GM12878 (cell line): ENCODE measurements around the gene PGF. TPM values are rescaled to one million over a fixed set of nuclear protein-coding genes. Genes with fewer than 3 reads are reported as not detected.

ENCODE experiments used
- ATAC-seq: fragments of 200-7000 bp; cut with Tn5 transposase; 3 replicates; pipeline ENCODE4 v1.9.1; 2020; ENCODE audit warnings: mild to moderate bottlenecking, moderate library complexity
- BruUV-seq: library from RNA; stranded (reverse); fragments of 400-500 nt; replicated peaks from 2 replicates; lab custom pipeline; 2021; lab: Mats Ljungman, UMichigan
- CTCF ChIA-PET: fragments of 300-600 bp; sonication (Branson Sonifier 250); formaldehyde crosslinking; extraction: SDS; loops from one replicate; lab custom pipeline; 2021; ENCODE audit warnings: inconsistent platforms; lab: Yijun Ruan, JAX
- POLR2A ChIA-PET: fragments of 350-600 bp; formaldehyde crosslinking; extraction: SDS; loops from one replicate; lab custom pipeline; 2021; ENCODE audit warnings: inconsistent platforms; lab: Charles Lee
- RAD21 ChIA-PET: fragments of 300-600 bp; sonication (Branson Sonifier 250); formaldehyde crosslinking; loops from one replicate; lab custom pipeline; 2023; ENCODE audit warnings: antibody characterized with exemption; ENCODE audit not compliant: unreplicated experiment; lab: Charles Lee
- SMC1A ChIA-PET: fragments of 300-600 bp; sonication (Branson Sonifier 250); formaldehyde crosslinking; loops from one replicate; lab custom pipeline; 2023; ENCODE audit not compliant: unreplicated experiment, uncharacterized antibody; lab: Charles Lee
- DNase-seq: peaks from one replicate; pipeline ENCODE4 v3.0.0-alpha.2; 2011; ENCODE audit warnings: low read depth, low spot score
- FAIRE-seq: peaks from 3 replicates; lab custom pipeline; 2011; peaks lifted over from hg19 to GRCh38; lab: Jason Lieb, UNC
- H2AFZ ChIP-seq: 2 replicates; pipeline ENCODE4 v1.6.0; 2011; ENCODE audit warnings: low read depth, low read length, control low read depth; ENCODE audit not compliant: control insufficient read depth
- H3K27ac ChIP-seq: 2 replicates; pipeline ENCODE4 v1.5.1; 2011; ENCODE audit warnings: control low read depth; ENCODE audit not compliant: control insufficient read depth, insufficient read depth
- H3K27me3 ChIP-seq, 2 experiments: replicated peaks in 1 of 2; 2 replicates each; pipeline versions ENCODE4 v1.6.0 to v1.6.1; 2011; ENCODE audit warnings: low read length in 1 of 2; ENCODE audit not compliant: control insufficient read depth in 2 of 2, insufficient read depth in 2 of 2
- H3K36me3 ChIP-seq, 2 experiments: 2 replicates each; pipeline ENCODE4 v1.5.1; 2011; ENCODE audit warnings: low read length in 1 of 2; ENCODE audit not compliant: control insufficient read depth in 2 of 2, insufficient read depth in 2 of 2
- H3K4me1 ChIP-seq: 2 replicates; pipeline ENCODE4 v1.6.1; 2011; ENCODE audit warnings: mild to moderate bottlenecking, low read length, moderate library complexity, mixed read lengths; ENCODE audit not compliant: control insufficient read depth, insufficient read depth
- H3K4me2 ChIP-seq: 2 replicates; pipeline ENCODE4 v1.6.0; 2011; ENCODE audit warnings: control low read depth; ENCODE audit not compliant: control insufficient read depth, insufficient read depth
- H3K4me3 ChIP-seq: fragments of 200-600 bp; sonication (generic); 2 replicates; pipeline ENCODE4 v1.5.1; 2016
- H3K79me2 ChIP-seq: 2 replicates; pipeline ENCODE4 v1.6.0; 2011; ENCODE audit warnings: low read length; ENCODE audit not compliant: control insufficient read depth, insufficient read depth
- H3K9ac ChIP-seq: 2 replicates; pipeline ENCODE4 v1.8.0; 2011; ENCODE audit warnings: low read length, control low read depth, mixed read lengths; ENCODE audit not compliant: control insufficient read depth, insufficient read depth
- H3K9me3 ChIP-seq: replicated peaks from 3 replicates; pipeline ENCODE4 v1.5.1; 2011; ENCODE audit warnings: mild to moderate bottlenecking, low read length; ENCODE audit not compliant: control insufficient read depth, insufficient read depth
- H4K20me1 ChIP-seq: 2 replicates; pipeline ENCODE4 v1.6.0; 2011; ENCODE audit not compliant: control insufficient read depth, insufficient read depth
- BACH1 ChIP-seq: fragments of 450-650 bp; IDR thresholded peaks from 2 replicates; pipeline ENCODE4 v1.6.1; 2017; ENCODE audit warnings: mild to moderate bottlenecking, borderline replicate concordance
- CREB1 ChIP-seq: IDR thresholded peaks from 2 replicates; pipeline ENCODE4 v1.6.1; 2012; ENCODE audit warnings: low read depth, mild to moderate bottlenecking, inconsistent platforms
- EZH2 ChIP-seq: IDR thresholded peaks from 2 replicates; pipeline ENCODE4 v1.6.1; 2012; ENCODE audit warnings: low read depth, mild to moderate bottlenecking, control low read depth, inconsistent platforms, low read length, borderline replicate concordance; ENCODE audit not compliant: control insufficient read depth
- KLF5 ChIP-seq: fragments of 450-650 bp; IDR thresholded peaks from 2 replicates; pipeline ENCODE4 v1.6.1; 2014; ENCODE audit warnings: mild to moderate bottlenecking; ENCODE audit not compliant: partially characterized antibody
- LARP7 ChIP-seq: fragments of 450-650 bp; IDR thresholded peaks from 2 replicates; pipeline ENCODE4 v1.6.1; 2017; ENCODE audit warnings: mild to moderate bottlenecking
- MTA3 ChIP-seq: IDR thresholded peaks from 2 replicates; pipeline ENCODE4 v1.6.1; 2012; ENCODE audit warnings: low read length, inconsistent platforms, borderline replicate concordance
- NR2C1 ChIP-seq: fragments of 450-650 bp; IDR thresholded peaks from 2 replicates; pipeline ENCODE4 v1.6.1; 2017; ENCODE audit warnings: antibody characterized with exemption, mild to moderate bottlenecking, moderate library complexity
- RAD21 ChIP-seq: IDR thresholded peaks from 2 replicates; pipeline ENCODE4 v1.6.1; 2011; ENCODE audit warnings: mild to moderate bottlenecking, low read depth, low read length, moderate library complexity; ENCODE audit not compliant: insufficient read depth
- RB1 ChIP-seq: fragments of 450-650 bp; formaldehyde crosslinking; IDR thresholded peaks from 2 replicates; pipeline ENCODE4 v1.6.1; 2017; ENCODE audit warnings: mild to moderate bottlenecking, borderline replicate concordance
- TBL1XR1 ChIP-seq: IDR thresholded peaks from 2 replicates; pipeline ENCODE4 v1.6.1; 2012; ENCODE audit warnings: low read depth, low read length, improper control_type of control experiment
- YBX1 ChIP-seq: fragments of 450-650 bp; IDR thresholded peaks from 2 replicates; pipeline ENCODE4 v1.6.1; 2016; ENCODE audit warnings: antibody characterized with exemption
- ZBED1 ChIP-seq: IDR thresholded peaks from 2 replicates; pipeline ENCODE4 v1.6.1; 2016; ENCODE audit warnings: borderline replicate concordance
- WGBS: methylation state at CpG from one replicate; pipeline ENCODE4 v1.1.6; 2016; ENCODE audit warnings: low lambda C conversion rate; ENCODE audit not compliant: insufficient replicate concordance, insufficient coverage; ENCODE audit errors: missing lambda C conversion rate; 5-methylcytosine and 5-hydroxymethylcytosine counted together
- in situ Hi-C: fragments of 300-500 bp; cut with MboI; formaldehyde crosslinking; loops from 9 replicates; pipeline ENCODE4 v1.14.3; 2018; ENCODE audit warnings: mixed read lengths
- intact Hi-C: fragments of 100-400 bp; cut with micrococcal nuclease; formaldehyde crosslinking; loops from one replicate; pipeline ENCODE4 v1.14.2; 2022; ENCODE audit not compliant: unreplicated experiment
- polyA plus RNA-seq, 11 experiments: library from polyadenylated mRNA; depleted of rRNA in 4 of 11; unstranded in 6 of 11; stranded (reverse) in 5 of 11; fragments of >200 nt; fragmentation: Nextera tagmentation in 4 of 11; fragmentation: Illumina TruSeq in 1 of 11; extraction: Ambion mirVana in 4 of 11; extraction: Trizol in 1 of 11; gene quantifications; 1 replicate in 1 of 11; 2 replicates in 10 of 11; pipeline versions ENCODE4 v1.2.1 to v1.2.3, GENCODE V29; 2011 to 2016; ENCODE audit warnings: inconsistent platforms in 2 of 11, missing spikeins in 2 of 11, low read depth in 1 of 11
- total RNA-seq, 4 experiments: library from RNA; depleted of rRNA in 3 of 4; stranded (reverse); fragments of >200 nt in 3 of 4; fragmentation: Illumina TruSeq in 1 of 4; extraction: Trizol in 1 of 4; gene quantifications; 2 replicates each; pipeline versions ENCODE4 v1.2.1 to v1.2.3, GENCODE V29; 2013 to 2021
- TF ChIP-seq, protein P1 (sequence below): fragments of 450-650 bp; IDR thresholded peaks from 2 replicates; pipeline ENCODE4 v1.6.1; 2016; ENCODE audit warnings: mild to moderate bottlenecking
- TF ChIP-seq, protein P2 (sequence below): IDR thresholded peaks from 2 replicates; pipeline ENCODE4 v1.6.1; 2012; ENCODE audit warnings: low read depth, low read length, improper control_type of control experiment
- TF ChIP-seq, protein P3 (sequence below): IDR thresholded peaks from 2 replicates; pipeline ENCODE4 v1.6.1; 2011; ENCODE audit warnings: low read depth, low read length, improper control_type of control experiment, borderline replicate concordance
- TF ChIP-seq, protein P4 (sequence below): IDR thresholded peaks from 2 replicates; pipeline ENCODE4 v1.6.1; 2012; ENCODE audit warnings: low read depth, low read length, improper control_type of control experiment
- TF ChIP-seq, protein P5 (sequence below): IDR thresholded peaks from 2 replicates; pipeline ENCODE4 v1.6.1; 2012; ENCODE audit warnings: improper control_type of control experiment, low read depth, low read length; ENCODE audit not compliant: insufficient replicate concordance

Gene PGF
- total and polyA plus RNA-seq, 10 of the 15 experiments (the other 5 are each of a cell fraction or from before 2014, with no cell fraction given), result 0.11 to 5.5 (median 0.63) TPM

DNA sequence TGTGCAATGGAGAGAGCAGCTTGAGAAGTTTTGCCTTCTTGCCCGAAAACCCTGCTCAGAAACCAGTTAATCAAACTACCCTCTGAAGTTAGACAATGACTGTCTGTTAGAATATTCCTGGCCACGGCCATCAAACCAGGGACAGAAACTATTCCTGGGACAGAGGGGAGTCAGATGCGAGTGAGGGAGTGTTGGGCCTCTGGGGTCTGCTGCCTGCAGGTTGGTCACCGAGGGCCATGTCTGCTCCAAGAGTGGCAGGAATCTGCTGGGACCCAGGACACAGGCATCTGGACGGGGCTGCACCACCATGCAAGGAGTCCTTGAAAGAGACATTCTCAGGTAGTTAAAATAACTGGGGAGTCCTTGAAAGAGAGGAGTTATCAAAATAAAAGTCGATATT lies 30.4 kb upstream of the PGF start (continued):
- TF ChIP-seq YBX1, result no peak

DNA sequence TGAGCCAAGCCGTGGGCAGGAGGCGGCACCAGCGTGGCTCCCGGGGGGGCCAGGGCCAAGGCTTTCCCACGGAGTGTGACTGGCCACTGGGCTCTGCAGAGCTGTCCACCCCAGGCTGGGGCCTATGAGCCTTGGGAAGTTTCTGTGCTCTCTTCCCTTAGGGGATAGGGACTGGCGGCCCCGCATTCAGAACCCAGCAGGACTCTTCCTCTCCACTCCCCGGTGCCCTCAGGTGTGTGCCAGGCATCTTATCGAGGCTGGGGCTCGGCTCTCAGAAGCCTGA lies 29.6 kb upstream of the PGF start:
- FAIRE-seq, result no peak
- ChIA-PET SMC1A (no interaction called here), CTCF (no interaction called here), RAD21 (no interaction called here), POLR2A (no interaction called here)
- no peak for ATAC-seq
- Histone ChIP-seq H3K36me3 (no peaks in the 10 kb centered on the region), H4K20me1 (no peaks in the 10 kb centered on the region), H3K4me1 (peaks cover 5% of the 10 kb centered on the region; the same call in 1 of the 2 replicates), H3K27me3 (no peaks in the 10 kb centered on the region), H3K9me3 (no peaks in the 10 kb centered on the region), H3K9ac (no peak overlapping the region), H3K4me2 (no peak overlapping the region), H2AFZ (no peak overlapping the region), H3K4me3 (no peak overlapping the region), H3K27ac (no peak overlapping the region), H3K79me2 (no peaks in the 10 kb centered on the region)
- BruUV-seq, result no TSS peak
- WGBS, result 65% methylated on average over 10 of the region's 10 CpGs
- intact Hi-C loops, result no loop called here
- no peak for DNase-seq
- in situ Hi-C loops, result no loop called here
- TF ChIP-seq, protein P1, sequence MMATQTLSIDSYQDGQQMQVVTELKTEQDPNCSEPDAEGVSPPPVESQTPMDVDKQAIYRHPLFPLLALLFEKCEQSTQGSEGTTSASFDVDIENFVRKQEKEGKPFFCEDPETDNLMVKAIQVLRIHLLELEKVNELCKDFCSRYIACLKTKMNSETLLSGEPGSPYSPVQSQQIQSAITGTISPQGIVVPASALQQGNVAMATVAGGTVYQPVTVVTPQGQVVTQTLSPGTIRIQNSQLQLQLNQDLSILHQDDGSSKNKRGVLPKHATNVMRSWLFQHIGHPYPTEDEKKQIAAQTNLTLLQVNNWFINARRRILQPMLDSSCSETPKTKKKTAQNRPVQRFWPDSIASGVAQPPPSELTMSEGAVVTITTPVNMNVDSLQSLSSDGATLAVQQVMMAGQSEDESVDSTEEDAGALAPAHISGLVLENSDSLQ, result no peak
- no peak for TF ChIP-seq KLF5
- no peak for TF ChIP-seq NR2C1
- no peak for TF ChIP-seq LARP7
- TF ChIP-seq TBL1XR1, result no peak
- TF ChIP-seq, protein P2, sequence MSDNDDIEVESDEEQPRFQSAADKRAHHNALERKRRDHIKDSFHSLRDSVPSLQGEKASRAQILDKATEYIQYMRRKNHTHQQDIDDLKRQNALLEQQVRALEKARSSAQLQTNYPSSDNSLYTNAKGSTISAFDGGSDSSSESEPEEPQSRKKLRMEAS, result no peak
- TF ChIP-seq RB1, result no peak
- TF ChIP-seq, protein P3, sequence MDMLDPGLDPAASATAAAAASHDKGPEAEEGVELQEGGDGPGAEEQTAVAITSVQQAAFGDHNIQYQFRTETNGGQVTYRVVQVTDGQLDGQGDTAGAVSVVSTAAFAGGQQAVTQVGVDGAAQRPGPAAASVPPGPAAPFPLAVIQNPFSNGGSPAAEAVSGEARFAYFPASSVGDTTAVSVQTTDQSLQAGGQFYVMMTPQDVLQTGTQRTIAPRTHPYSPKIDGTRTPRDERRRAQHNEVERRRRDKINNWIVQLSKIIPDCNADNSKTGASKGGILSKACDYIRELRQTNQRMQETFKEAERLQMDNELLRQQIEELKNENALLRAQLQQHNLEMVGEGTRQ, result no peak
- TF ChIP-seq MTA3, result no peak
- no peak for TF ChIP-seq EZH2
- TF ChIP-seq ZBED1, result no peak
- TF ChIP-seq, protein P4, sequence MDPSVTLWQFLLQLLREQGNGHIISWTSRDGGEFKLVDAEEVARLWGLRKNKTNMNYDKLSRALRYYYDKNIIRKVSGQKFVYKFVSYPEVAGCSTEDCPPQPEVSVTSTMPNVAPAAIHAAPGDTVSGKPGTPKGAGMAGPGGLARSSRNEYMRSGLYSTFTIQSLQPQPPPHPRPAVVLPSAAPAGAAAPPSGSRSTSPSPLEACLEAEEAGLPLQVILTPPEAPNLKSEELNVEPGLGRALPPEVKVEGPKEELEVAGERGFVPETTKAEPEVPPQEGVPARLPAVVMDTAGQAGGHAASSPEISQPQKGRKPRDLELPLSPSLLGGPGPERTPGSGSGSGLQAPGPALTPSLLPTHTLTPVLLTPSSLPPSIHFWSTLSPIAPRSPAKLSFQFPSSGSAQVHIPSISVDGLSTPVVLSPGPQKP, result no peak
- TF ChIP-seq CREB1, result no peak
- TF ChIP-seq, protein P5, sequence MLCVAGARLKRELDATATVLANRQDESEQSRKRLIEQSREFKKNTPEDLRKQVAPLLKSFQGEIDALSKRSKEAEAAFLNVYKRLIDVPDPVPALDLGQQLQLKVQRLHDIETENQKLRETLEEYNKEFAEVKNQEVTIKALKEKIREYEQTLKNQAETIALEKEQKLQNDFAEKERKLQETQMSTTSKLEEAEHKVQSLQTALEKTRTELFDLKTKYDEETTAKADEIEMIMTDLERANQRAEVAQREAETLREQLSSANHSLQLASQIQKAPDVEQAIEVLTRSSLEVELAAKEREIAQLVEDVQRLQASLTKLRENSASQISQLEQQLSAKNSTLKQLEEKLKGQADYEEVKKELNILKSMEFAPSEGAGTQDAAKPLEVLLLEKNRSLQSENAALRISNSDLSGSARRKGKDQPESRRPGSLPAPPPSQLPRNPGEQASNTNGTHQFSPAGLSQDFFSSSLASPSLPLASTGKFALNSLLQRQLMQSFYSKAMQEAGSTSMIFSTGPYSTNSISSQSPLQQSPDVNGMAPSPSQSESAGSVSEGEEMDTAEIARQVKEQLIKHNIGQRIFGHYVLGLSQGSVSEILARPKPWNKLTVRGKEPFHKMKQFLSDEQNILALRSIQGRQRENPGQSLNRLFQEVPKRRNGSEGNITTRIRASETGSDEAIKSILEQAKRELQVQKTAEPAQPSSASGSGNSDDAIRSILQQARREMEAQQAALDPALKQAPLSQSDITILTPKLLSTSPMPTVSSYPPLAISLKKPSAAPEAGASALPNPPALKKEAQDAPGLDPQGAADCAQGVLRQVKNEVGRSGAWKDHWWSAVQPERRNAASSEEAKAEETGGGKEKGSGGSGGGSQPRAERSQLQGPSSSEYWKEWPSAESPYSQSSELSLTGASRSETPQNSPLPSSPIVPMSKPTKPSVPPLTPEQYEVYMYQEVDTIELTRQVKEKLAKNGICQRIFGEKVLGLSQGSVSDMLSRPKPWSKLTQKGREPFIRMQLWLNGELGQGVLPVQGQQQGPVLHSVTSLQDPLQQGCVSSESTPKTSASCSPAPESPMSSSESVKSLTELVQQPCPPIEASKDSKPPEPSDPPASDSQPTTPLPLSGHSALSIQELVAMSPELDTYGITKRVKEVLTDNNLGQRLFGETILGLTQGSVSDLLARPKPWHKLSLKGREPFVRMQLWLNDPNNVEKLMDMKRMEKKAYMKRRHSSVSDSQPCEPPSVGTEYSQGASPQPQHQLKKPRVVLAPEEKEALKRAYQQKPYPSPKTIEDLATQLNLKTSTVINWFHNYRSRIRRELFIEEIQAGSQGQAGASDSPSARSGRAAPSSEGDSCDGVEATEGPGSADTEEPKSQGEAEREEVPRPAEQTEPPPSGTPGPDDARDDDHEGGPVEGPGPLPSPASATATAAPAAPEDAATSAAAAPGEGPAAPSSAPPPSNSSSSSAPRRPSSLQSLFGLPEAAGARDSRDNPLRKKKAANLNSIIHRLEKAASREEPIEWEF, result no peak
- no peak for TF ChIP-seq RAD21
- no peak for TF ChIP-seq BACH1
